SK-N-SH treated with all-trans-retinoic acid at 6 μM for 48 hours (cell line): ENCODE measurements around the gene USP33.
"Not testable (repeated sequence)": the region's sequence is repeated elsewhere in the genome, so short reads cannot be mapped to it uniquely, and the experiment has no call there.

ENCODE experiments used
- ATAC-seq: fragments of 200-7000 bp; cut with Tn5 transposase; 3 replicates; pipeline ENCODE4 v1.9.1; 2020; ENCODE audit warnings: mild to moderate bottlenecking, moderate library complexity
- CREB5 ChIP-seq: fragments of 250-450 bp; sonication (Bioruptor Pico); IDR thresholded peaks from 2 replicates; pipeline ENCODE4 v1.5.1; 2020; ENCODE audit warnings: low read depth, mild to moderate bottlenecking, moderate library complexity
- CSRNP3 ChIP-seq: fragments of 250-450 bp; sonication (Bioruptor Pico); IDR thresholded peaks from 2 replicates; pipeline ENCODE4 v1.5.1; 2021; ENCODE audit warnings: mild to moderate bottlenecking, moderate library complexity
- ESRRG ChIP-seq: fragments of 250-450 bp; sonication (Bioruptor Pico); IDR thresholded peaks from 2 replicates; pipeline ENCODE4 v1.6.1; 2021; ENCODE audit warnings: mild to moderate bottlenecking
- GLIS3 ChIP-seq: fragments of 250-450 bp; sonication (Bioruptor Pico); IDR thresholded peaks from 2 replicates; pipeline ENCODE4 v1.5.0; 2020; ENCODE audit warnings: mild to moderate bottlenecking, moderate library complexity
- ISL1 ChIP-seq: fragments of 250-450 bp; sonication (Bioruptor Pico); IDR thresholded peaks from 2 replicates; pipeline ENCODE4 v2.1.2; 2022; ENCODE audit warnings: mild to moderate bottlenecking, moderate library complexity
- POU6F1 ChIP-seq: fragments of 250-450 bp; sonication (Bioruptor Pico); IDR thresholded peaks from 2 replicates; pipeline ENCODE4 v1.8.0; 2021; ENCODE audit warnings: low read depth, mild to moderate bottlenecking, moderate library complexity, borderline replicate concordance
- RARB ChIP-seq: fragments of 250-450 bp; sonication (Bioruptor Pico); IDR thresholded peaks from 2 replicates; pipeline ENCODE4 v1.8.0; 2021; ENCODE audit warnings: mild to moderate bottlenecking, moderate library complexity
- TOX ChIP-seq: fragments of 250-450 bp; sonication (Bioruptor Pico); IDR thresholded peaks from 2 replicates; pipeline ENCODE4 v1.8.0; 2021; ENCODE audit warnings: mild to moderate bottlenecking, moderate library complexity, borderline replicate concordance
- TSHZ2 ChIP-seq: fragments of 250-450 bp; sonication (Bioruptor Pico); IDR thresholded peaks from 2 replicates; pipeline ENCODE4 v1.5.0; 2020; ENCODE audit warnings: mild to moderate bottlenecking, moderate library complexity
- ZC3H10 ChIP-seq: fragments of 250-450 bp; sonication (Bioruptor Pico); IDR thresholded peaks from 2 replicates; pipeline ENCODE4 v1.5.1; 2021; ENCODE audit warnings: mild to moderate bottlenecking, moderate library complexity
- ZFP3 ChIP-seq: fragments of 250-450 bp; sonication (Bioruptor Pico); IDR thresholded peaks from 2 replicates; pipeline ENCODE4 v1.5.0; 2020; ENCODE audit warnings: mild to moderate bottlenecking, moderate library complexity
- ZNF565 ChIP-seq: fragments of 450-650 bp; formaldehyde crosslinking; conservative IDR thresholded peaks from 2 replicates; pipeline ENCODE4 v1.5.0; 2020; ENCODE audit warnings: low read depth, mild to moderate bottlenecking, moderate library complexity
- ZNF8 ChIP-seq: fragments of 450-650 bp; formaldehyde crosslinking; IDR thresholded peaks from 2 replicates; pipeline ENCODE4 v1.5.0; 2020; ENCODE audit warnings: mild to moderate bottlenecking, moderate library complexity

Gene USP33

GRCh38 chr1:77683160-77684148 is 76.2 kb downstream of the USP33 start:
- TF ChIP-seq CREB5 (CRISPR knock-in tag), result no peak
- peak; percentile 88; the same call in 1 of the 2 replicates for TF ChIP-seq ZNF565 (CRISPR knock-in tag)
- ATAC-seq, result peak; percentile 89

GRCh38 chr1:77682460-77683159 is 77.0 kb downstream of the USP33 start, which contains the start of gene ZZZ3:
Gene ZZZ3, minus strand, starts transcription at chr1:77682658. Its CDS starts 49,304 bp downstream, at chr1:77633354.
- TF ChIP-seq ESRRG, result 0 out of 2 replicates have a peak, but pooled peaks have one; percentile 52
- TF ChIP-seq ZC3H10, result no peak
- peak; percentile 80 for ATAC-seq

- TF ChIP-seq CREB5 (CRISPR knock-in tag) (no peak), GLIS3 (CRISPR knock-in tag) (no peak), ZC3H10 (no peak), RARB (CRISPR knock-in tag) (no peak)
- no peak for ATAC-seq
Observed at GRCh38 chr1:77680173-77680572, 79.5 kb downstream of the USP33 start.

- no peak for ATAC-seq
- TF ChIP-seq GLIS3 (CRISPR knock-in tag) (no peak), ISL1 (CRISPR knock-in tag) (peak; percentile 62), POU6F1 (CRISPR knock-in tag) (no peak)
Observed at GRCh38 chr1:77678660-77679610, 80.7 kb downstream of the USP33 start.

- not testable (repeated sequence) for ATAC-seq
Observed at GRCh38 chr1:77674807-77675206, 84.8 kb downstream of the USP33 start.

GRCh38 chr1:77673716-77674355 is 85.8 kb downstream of the USP33 start:
- TF ChIP-seq TSHZ2 (CRISPR knock-in tag) (no peak), RARB (CRISPR knock-in tag) (no peak), ESRRG (no peak), ISL1 (CRISPR knock-in tag) (peak; percentile 34; the same call in 1 of the 2 replicates), TOX (CRISPR knock-in tag) (no peak), ZNF8 (CRISPR knock-in tag) (no peak), ZFP3 (CRISPR knock-in tag) (no peak), CSRNP3 (CRISPR knock-in tag) (no peak)
- TF ChIP-seq, all 23 proteins: peak for 1
- ATAC-seq, result no peak
